ENCODE results near the gene IFI30.

The IFI30 gene

GRCh38 chr19:18173572-18174288 lies at the start of gene IFI30:
IFI30 (plus strand) TSS chr19:18173813; CDS start chr19:18173842, 29 bp downstream.
- ATAC-seq = peak; percentile 72
- DNase-seq = peak; percentile 77

- no peak for DNase-seq
- ATAC-seq = no peak
Observed at GRCh38 chr19:18123819-18124218, 49.8 kb upstream of the IFI30 start.

DNA sequence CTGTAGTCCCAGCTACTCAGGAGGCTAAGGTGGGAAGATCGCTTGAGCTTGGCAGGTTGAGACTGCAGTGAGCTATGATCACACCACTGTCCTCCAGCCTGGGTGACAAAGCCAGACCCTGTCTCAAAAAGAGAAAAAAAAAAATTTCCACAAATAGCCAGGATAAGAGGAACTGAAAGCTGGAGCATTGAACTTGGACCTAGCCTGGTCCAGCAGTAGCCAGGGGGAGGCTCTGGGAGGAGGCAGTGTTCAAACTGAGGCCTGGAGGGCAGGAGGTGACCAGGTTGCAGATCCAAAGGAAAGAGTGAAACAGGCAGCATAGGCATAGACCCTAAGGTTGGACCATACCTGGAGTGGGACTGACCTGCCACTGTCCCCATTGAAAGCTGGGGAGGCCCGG lies 47.5 kb upstream of the IFI30 start:
- DNase-seq = no peak

GRCh38 chr19:18128044-18128443 lies 45.6 kb upstream of the IFI30 start:
- DNase-seq (no peak), ATAC-seq (peak; percentile 33)

More for the DNA sequence above, 47.5 kb upstream of the IFI30 start:
- ATAC-seq = no peak

DNA sequence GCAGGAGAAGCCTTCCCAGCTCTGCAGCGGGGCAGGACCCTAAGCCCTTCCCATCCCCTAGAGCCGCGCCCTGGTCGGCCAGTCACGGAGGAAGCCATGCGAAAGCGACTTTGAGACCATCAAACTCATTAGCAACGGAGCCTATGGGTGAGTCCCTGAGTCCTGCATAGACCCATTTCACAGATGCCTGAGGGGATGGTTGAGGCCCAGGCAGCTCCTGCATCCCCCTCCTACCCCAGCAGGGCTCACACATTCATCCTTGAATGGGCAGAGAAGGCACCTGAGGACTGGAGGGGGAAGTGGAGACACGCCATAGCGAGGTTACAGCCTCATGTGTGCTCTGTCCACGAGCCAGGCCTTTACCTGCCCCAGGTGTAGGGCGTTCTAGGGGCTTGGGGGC lies 44.8 kb upstream of the IFI30 start:
- ATAC-seq (no peak), DNase-seq (no peak)

- no peak for ATAC-seq
Observed at GRCh38 chr19:18130523-18131242, 42.9 kb upstream of the IFI30 start.

GRCh38 chr19:18131841-18132596 lies 41.6 kb upstream of the IFI30 start:
- ATAC-seq = no peak
- DNase-seq = peak; percentile 34

More at GRCh38 chr19:18130523-18131242, 42.9 kb upstream of the IFI30 start:
- DNase-seq = no peak

DNA sequence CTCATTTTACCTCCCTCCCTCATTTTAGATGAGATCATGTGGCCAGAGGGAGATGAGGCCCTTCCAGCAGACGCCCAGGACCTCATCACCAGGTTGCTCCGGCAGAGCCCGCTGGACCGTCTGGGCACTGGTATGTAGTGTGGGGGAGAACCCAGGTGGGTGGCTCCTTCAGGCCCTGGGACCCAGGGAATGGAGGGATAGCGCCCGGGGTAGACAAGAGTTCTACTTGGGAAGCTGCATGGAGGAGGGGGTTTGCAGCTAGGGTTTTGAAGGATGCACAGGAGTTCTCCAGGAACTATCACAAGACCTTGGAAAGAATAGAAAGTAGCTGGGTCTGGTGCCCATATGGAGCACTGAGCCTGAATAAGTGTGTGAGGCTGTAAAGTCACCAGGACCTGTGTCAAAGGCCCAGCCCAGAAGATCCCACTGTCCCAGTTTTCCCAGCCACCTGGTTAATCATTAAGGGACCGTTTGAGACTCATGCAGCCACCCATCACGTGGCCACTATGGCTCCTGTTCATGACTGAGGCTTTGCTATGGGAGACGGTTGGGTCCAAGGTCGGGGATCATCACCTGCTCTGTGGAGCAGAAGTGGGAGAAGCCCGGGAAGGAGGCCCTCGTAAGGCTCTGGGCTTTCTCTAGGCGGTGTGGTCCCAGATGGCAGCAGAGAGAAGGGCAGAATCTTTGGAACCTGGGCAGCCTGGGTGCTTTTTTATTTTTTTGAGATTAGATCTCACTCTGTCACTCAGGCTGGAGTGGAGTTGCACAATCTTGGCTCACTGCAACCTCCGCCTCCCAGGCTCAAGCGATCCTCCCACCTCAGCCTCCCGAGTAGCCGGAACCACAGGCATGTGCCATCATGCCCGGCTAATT lies 37.7 kb upstream of the IFI30 start:
- no peak for DNase-seq

GRCh38 chr19:18137242-18137641 lies 36.4 kb upstream of the IFI30 start:
- ATAC-seq = no peak
- DNase-seq = no peak

More for the DNA sequence above, 37.7 kb upstream of the IFI30 start:
- ATAC-seq = no peak

- DNase-seq = no peak
- ATAC-seq = no peak
Observed at GRCh38 chr19:18137657-18138339, 35.8 kb upstream of the IFI30 start.

- DNase-seq (no peak), ATAC-seq (no peak)
Observed at GRCh38 chr19:18140473-18140872, 33.1 kb upstream of the IFI30 start.

GRCh38 chr19:18141031-18141430 lies 32.6 kb upstream of the IFI30 start:
- DNase-seq = no peak
- ATAC-seq = no peak

GRCh38 chr19:18143902-18144301 lies 29.7 kb upstream of the IFI30 start:
- no peak for DNase-seq
- no peak for ATAC-seq

- ATAC-seq = no peak
Observed at GRCh38 chr19:18144361-18144760, 29.3 kb upstream of the IFI30 start.

DNA sequence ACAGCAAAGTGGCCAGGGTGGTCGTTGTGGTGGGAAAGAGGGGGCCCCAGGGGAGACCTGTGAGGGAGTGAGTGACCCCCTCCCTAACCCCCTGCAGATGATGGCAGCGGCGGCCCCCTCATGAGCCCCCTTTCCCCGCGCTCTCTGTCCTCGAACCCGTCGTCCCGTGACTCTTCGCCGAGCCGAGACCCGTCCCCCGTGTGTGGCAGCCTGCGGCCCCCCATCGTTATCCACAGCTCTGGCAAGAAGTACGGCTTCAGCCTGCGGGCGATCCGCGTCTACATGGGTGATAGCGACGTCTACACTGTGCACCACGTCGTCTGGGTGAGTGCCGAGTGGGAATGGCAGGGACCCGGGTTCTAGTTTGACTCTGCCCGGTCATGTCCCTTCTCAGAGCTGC lies 28.7 kb upstream of the IFI30 start:
- ATAC-seq = no peak

More at GRCh38 chr19:18144361-18144760, 29.3 kb upstream of the IFI30 start:
- no peak for DNase-seq

DNA sequence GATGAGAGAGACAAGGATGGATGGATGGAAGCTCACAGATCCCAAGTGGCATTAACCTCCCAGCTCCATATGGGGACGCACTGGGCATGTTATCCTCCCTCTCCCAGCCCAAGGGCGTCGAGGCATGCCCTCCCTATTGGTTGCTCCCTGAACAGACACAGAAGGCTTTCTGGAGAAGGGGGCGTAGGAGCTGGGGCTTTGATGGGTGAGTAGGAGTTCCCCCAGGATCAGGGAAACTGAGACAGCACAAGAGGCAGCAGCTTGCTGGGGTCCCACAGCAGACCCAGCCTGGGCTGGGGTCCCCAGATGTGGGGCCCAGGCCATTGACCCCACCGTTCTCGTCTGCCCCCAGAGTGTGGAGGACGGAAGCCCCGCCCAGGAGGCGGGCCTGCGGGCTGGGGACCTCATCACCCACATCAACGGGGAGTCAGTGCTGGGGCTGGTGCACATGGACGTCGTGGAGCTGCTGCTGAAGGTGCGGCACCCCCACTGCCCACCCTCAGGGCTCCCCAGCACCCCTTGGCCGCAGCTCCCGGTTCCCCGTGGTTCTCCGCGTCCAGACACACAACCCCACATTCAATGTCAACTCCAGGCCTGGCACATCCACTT lies 28.1 kb upstream of the IFI30 start:
- no peak for ATAC-seq

More for the DNA sequence above, 28.7 kb upstream of the IFI30 start:
- DNase-seq = no peak

GRCh38 chr19:18147396-18147795 lies 26.2 kb upstream of the IFI30 start:
- DNase-seq = no peak
- ATAC-seq = no peak

More for the DNA sequence above, 28.1 kb upstream of the IFI30 start:
- DNase-seq = no peak

- no peak for ATAC-seq
- no peak for DNase-seq
Observed at GRCh38 chr19:18149596-18149975, 24.0 kb upstream of the IFI30 start.

DNA sequence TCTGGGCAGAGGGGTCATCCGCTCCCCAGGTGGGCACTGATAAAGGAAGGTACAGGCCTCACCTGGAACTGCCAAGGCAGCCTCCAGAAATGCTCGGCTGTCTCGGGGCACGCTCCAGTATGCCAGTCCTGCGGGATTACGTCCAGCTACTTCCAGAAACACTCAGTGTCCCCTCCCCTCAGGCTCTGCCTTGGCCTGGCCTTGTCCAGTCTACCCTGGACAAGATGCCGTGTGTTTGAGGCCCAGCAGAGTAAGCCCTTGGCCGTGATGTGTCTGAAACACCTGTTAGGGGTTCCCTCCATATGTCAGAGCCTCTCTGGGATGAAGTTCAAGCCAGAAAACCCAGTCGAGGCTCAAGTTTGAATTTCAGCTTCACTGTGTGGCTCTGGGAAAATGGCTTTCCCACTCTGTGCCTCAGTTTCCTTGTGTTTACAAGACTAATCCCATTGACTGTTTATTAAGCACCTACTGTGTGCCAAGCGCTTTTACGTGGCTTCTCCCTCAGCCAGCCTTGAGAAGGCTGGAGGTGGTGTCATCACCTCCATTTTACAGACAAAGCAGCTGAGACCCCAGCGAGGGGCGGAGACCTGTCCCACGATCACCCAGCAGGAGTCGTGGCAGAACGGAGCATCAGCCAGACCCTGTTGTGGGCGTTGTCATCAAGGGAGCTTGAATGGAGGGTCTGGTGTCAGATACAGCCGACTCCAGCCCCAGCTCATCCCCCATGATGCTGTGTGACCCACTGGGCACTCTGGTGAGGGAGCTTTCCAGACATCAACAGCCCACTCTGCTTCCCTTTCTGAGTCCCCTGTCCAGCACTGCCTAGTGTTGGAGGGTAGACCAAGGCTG lies 22.6 kb upstream of the IFI30 start:
- DNase-seq (no peak), ATAC-seq (no peak)

- peak; percentile 67 for ATAC-seq
- peak; percentile 99 for DNase-seq
Observed at GRCh38 chr19:18152442-18152816, 21.2 kb upstream of the IFI30 start.

Data from stimulated activated naive CD8-positive, alpha-beta T cell treated with anti-CD3 and anti-CD28 coated beads, Interleukin-15, Interleukin-2, amounts not matched to agents 100 U/mL and 50 U/mL, for 24 hours (primary cell).